Activated CD4-positive, alpha-beta memory T cell treated with anti-CD3 and anti-CD28 coated beads for 36 hours (primary cell): Measurements from ENCODE around the gene DNTTIP2. TPM values are rescaled to one million over a fixed set of nuclear protein-coding genes. Genes with fewer than 3 reads are reported as not detected.

Source experiments
- CTCF ChIA-PET: fragments of 350-600 bp; sonication (Branson Sonifier 250); formaldehyde crosslinking; loops from one replicate; lab custom pipeline; 2021; ENCODE audit warnings: antibody characterized with exemption, inconsistent platforms; lab: Charles Lee
- POLR2A ChIA-PET: fragments of 350-600 bp; sonication (Branson Sonifier 250); formaldehyde crosslinking; loops from one replicate; lab custom pipeline; 2021; ENCODE audit warnings: antibody characterized with exemption; lab: Charles Lee
- DNase-seq: peaks from one replicate; pipeline ENCODE4 v3.0.0-alpha.2; 2020
- H3K27ac Mint-ChIP-seq: one replicate; pipeline ENCODE4 v1.8.0; 2021; ENCODE audit warnings: mixed read lengths
- H3K27me3 Mint-ChIP-seq: one replicate; pipeline ENCODE4 v1.8.0; 2021; ENCODE audit warnings: mixed read lengths
- H3K36me3 Mint-ChIP-seq: one replicate; pipeline ENCODE4 v1.8.0; 2021; ENCODE audit warnings: mixed read lengths
- H3K4me1 Mint-ChIP-seq: one replicate; pipeline ENCODE4 v1.8.0; 2021; ENCODE audit warnings: low read depth, mixed read lengths
- H3K4me3 Mint-ChIP-seq: one replicate; pipeline ENCODE4 v1.8.0; 2021; ENCODE audit warnings: mild to moderate bottlenecking, mixed read lengths
- H3K9me3 Mint-ChIP-seq: one replicate; pipeline ENCODE4 v1.8.0; 2021; ENCODE audit warnings: mixed read lengths
- intact Hi-C: fragments of 100-400 bp; cut with micrococcal nuclease; formaldehyde crosslinking; loops from one replicate; pipeline ENCODE4 v1.15.1; 2023
- microRNA-seq: library from miRNA; unstranded; fragments of <30 nt; microRNA quantifications from one replicate; pipeline ENCODE4 v1.2.0, GENCODE V29; 2022; ENCODE audit warnings: borderline number of aligned reads, borderline microRNAs expressed, borderline replicate concordance
- total RNA-seq, 2 experiments: library from RNA; stranded (reverse); gene quantifications; one replicate each; pipeline ENCODE4 v1.2.3, GENCODE V29; 2021

Gene DNTTIP2
- total RNA-seq, 2 experiments from 2014 or later, result 84.4 to 91.1 TPM

- Mint-ChIP-seq H3K36me3 (no peaks in the 10 kb centered on the region), H3K4me3 (no peak overlapping the region), H3K4me1 (peaks cover 27% of the 10 kb centered on the region), H3K27ac (no peak overlapping the region), H3K9me3 (no peaks in the 10 kb centered on the region), H3K27me3 (no peaks in the 10 kb centered on the region)
- DNase-seq, result no peak
- intact Hi-C loops, result no loop called here
- CTCF ChIA-PET, result interaction anchor here (11.7 kb wide), 1 partner anchor 190 kb away, joined by 407 read pairs; no protein-coding TSS in a partner anchor
- POLR2A ChIA-PET, result no interaction called here
Observed at GRCh38 chr1:93820554-93821422, 58.2 kb downstream of the DNTTIP2 start.

GRCh38 chr1:93818570-93818959 lies 60.4 kb downstream of the DNTTIP2 start:
- no peak overlapping the region for H3K27ac Mint-ChIP-seq

GRCh38 chr1:93817819-93818569 lies 61.0 kb downstream of the DNTTIP2 start:
- peak; percentile 66 for DNase-seq
- ChIA-PET POLR2A (interaction anchor here (1.3 to 1.6 kb wide), 2 partner anchors 28 to 210 kb away, joined by 5 to 10 read pairs; no protein-coding TSS in a partner anchor), CTCF (interaction anchor here (0.8 to 11.7 kb wide), 4 partner anchors 26 to 513 kb away, joined by 5 to 407 read pairs (median 41); no protein-coding TSS in a partner anchor)
- H3K4me1 Mint-ChIP-seq, result peaks cover 25% of the 10 kb centered on the region
- no peak overlapping the region for H3K27ac Mint-ChIP-seq
- H3K4me3 Mint-ChIP-seq, result no peak overlapping the region
- H3K9me3 Mint-ChIP-seq, result no peaks in the 10 kb centered on the region
- H3K27me3 Mint-ChIP-seq, result no peaks in the 10 kb centered on the region
- intact Hi-C loops, result loop anchor here (5.0 kb wide), 1 partner anchor 126 kb away; no protein-coding TSS in a partner anchor
- H3K36me3 Mint-ChIP-seq, result no peaks in the 10 kb centered on the region

More at GRCh38 chr1:93818570-93818959, 60.4 kb downstream of the DNTTIP2 start:
- Mint-ChIP-seq H3K4me3 (no peak overlapping the region), H3K4me1 (peaks cover 27% of the 10 kb centered on the region), H3K27me3 (no peaks in the 10 kb centered on the region), H3K9me3 (no peaks in the 10 kb centered on the region), H3K36me3 (no peaks in the 10 kb centered on the region)
- intact Hi-C loops, result loop anchor here (5.0 kb wide), 1 partner anchor 126 kb away; no protein-coding TSS in a partner anchor
- ChIA-PET CTCF (interaction anchor here (1.5 to 11.7 kb wide), 3 partner anchors 25 to 199 kb away, joined by 5 to 407 read pairs (median 76); no protein-coding TSS in a partner anchor), POLR2A (interaction anchor here (1.3 to 1.6 kb wide), 2 partner anchors 28 to 211 kb away, joined by 5 to 10 read pairs; no protein-coding TSS in a partner anchor)
- no peak for DNase-seq

- Mint-ChIP-seq H3K27me3 (no peaks in the 10 kb centered on the region), H3K9me3 (no peaks in the 10 kb centered on the region), H3K4me3 (no peak overlapping the region), H3K4me1 (peaks cover 21% of the 10 kb centered on the region), H3K27ac (no peak overlapping the region), H3K36me3 (no peaks in the 10 kb centered on the region)
- DNase-seq, result no peak
- intact Hi-C loops, result loop anchor here (5.0 kb wide), 1 partner anchor 125 kb away; no protein-coding TSS in a partner anchor
- POLR2A ChIA-PET, result interaction anchor here (1.6 kb wide), 1 partner anchor 209 kb away, joined by 10 read pairs; no protein-coding TSS in a partner anchor
- CTCF ChIA-PET, result interaction anchor here (0.6 to 11.7 kb wide), 5 partner anchors 27 to 513 kb away, joined by 3 to 407 read pairs (median 6); no protein-coding TSS in a partner anchor
Observed at GRCh38 chr1:93816970-93817678, 61.9 kb downstream of the DNTTIP2 start.

Small RNA genes within 50 kb of the gene (microRNA-seq; reads per million reads assigned to microRNA genes)
- gene MIR760, result 61.3 reads per million, percentile 60 among the genes with 10 or more reads in this experiment

Other genes starting within 250 kb of the DNTTIP2 start
- gene BCAR3, start 197.4 kb downstream of the DNTTIP2 start, total RNA-seq, result under 1 TPM; 0.74 to 0.82 TPM
- 10 to 100 TPM; 21.7 to 26.5 TPM for gene GCLM, start 30.2 kb upstream of the DNTTIP2 start, total RNA-seq
- gene ABCA4, start 241.9 kb upstream of the DNTTIP2 start, total RNA-seq, result not detected